Keratinocyte (primary cell): ENCODE data around the gene LCP2. TPM values are rescaled to one million over a fixed set of nuclear protein-coding genes. Genes with fewer than 3 reads are reported as not detected.

Experiments used
- DNase-seq: peaks from one replicate; pipeline ENCODE4 v3.0.0-alpha.2; 2011; ENCODE audit warnings: low read depth, missing footprints, low spot score
- FAIRE-seq: peaks from 2 replicates; lab custom pipeline; 2011; peaks lifted over from hg19 to GRCh38; lab: Jason Lieb, UNC
- H2AFZ ChIP-seq: 2 replicates; pipeline ENCODE4 v1.6.0; 2012; ENCODE audit warnings: low read length, control low read depth, inconsistent platforms; ENCODE audit not compliant: control insufficient read depth
- H3K27ac ChIP-seq: 2 replicates; pipeline ENCODE4 v1.5.1; 2011; ENCODE audit warnings: low read length; ENCODE audit not compliant: control insufficient read depth, insufficient read depth
- H3K27me3 ChIP-seq: 3 replicates; pipeline ENCODE4 v1.6.0; 2011; ENCODE audit warnings: low read length; ENCODE audit not compliant: control insufficient read depth, insufficient read depth; ENCODE audit errors: extremely low read depth
- H3K36me3 ChIP-seq, 2 experiments: 2 replicates in 1 of 2; 3 replicates in 1 of 2; pipeline ENCODE4 v1.5.1; 2011; ENCODE audit warnings: low read length in 2 of 2, mild to moderate bottlenecking in 1 of 2; ENCODE audit not compliant: control insufficient read depth in 2 of 2, insufficient read depth in 2 of 2; ENCODE audit errors: extremely low read depth in 1 of 2
- H3K4me1 ChIP-seq: 3 replicates; pipeline ENCODE4 v1.5.1; 2011; ENCODE audit warnings: low read length; ENCODE audit not compliant: control insufficient read depth, insufficient read depth; ENCODE audit errors: extremely low read depth
- H3K4me2 ChIP-seq: 3 replicates; pipeline ENCODE4 v1.6.0; 2011; ENCODE audit warnings: low read depth, low read length; ENCODE audit not compliant: control insufficient read depth, insufficient read depth; ENCODE audit errors: extremely low read depth
- H3K4me3 ChIP-seq, 3 experiments: fragments of 200-600 bp in 1 of 3; sonication (generic) in 1 of 3; 2 replicates in 2 of 3; 3 replicates in 1 of 3; pipeline ENCODE4 v1.5.1; 2011 to 2016; ENCODE audit warnings: low read length in 3 of 3, mild to moderate bottlenecking in 3 of 3, control low read depth in 2 of 3, inconsistent platforms in 1 of 3, low read depth in 1 of 3, mixed read lengths in 1 of 3, mixed run types in 1 of 3, moderate library complexity in 1 of 3; ENCODE audit not compliant: control insufficient read depth in 2 of 3, insufficient read depth in 2 of 3; ENCODE audit errors: extremely low read depth in 1 of 3
- H3K79me2 ChIP-seq: 2 replicates; pipeline ENCODE4 v1.6.0; 2012; ENCODE audit warnings: low read length; ENCODE audit not compliant: control insufficient read depth, insufficient read depth
- H3K9ac ChIP-seq: 3 replicates; pipeline ENCODE4 v1.6.0; 2011; ENCODE audit warnings: low read length; ENCODE audit not compliant: control insufficient read depth, insufficient read depth; ENCODE audit errors: extremely low read depth
- H3K9me1 ChIP-seq: 3 replicates; pipeline ENCODE4 v1.6.0; 2011; ENCODE audit warnings: low read length; ENCODE audit not compliant: control insufficient read depth, insufficient read depth; ENCODE audit errors: extremely low read depth
- H3K9me3 ChIP-seq: 2 replicates; pipeline ENCODE4 v1.5.1; 2012; ENCODE audit warnings: low read depth, low read length; ENCODE audit not compliant: control insufficient read depth
- H4K20me1 ChIP-seq: 3 replicates; pipeline ENCODE4 v1.6.0; 2011; ENCODE audit warnings: low read length; ENCODE audit not compliant: control insufficient read depth, insufficient read depth; ENCODE audit errors: extremely low read depth
- CTCF ChIP-seq, 3 experiments: IDR thresholded peaks in 1 of 3; conservative IDR thresholded peaks in 1 of 3; optimal IDR thresholded peaks in 1 of 3; 2 replicates in 2 of 3; 3 replicates in 1 of 3; pipeline versions ENCODE3 to v1.5.1; 2011; ENCODE audit warnings: low read length in 3 of 3, mild to moderate bottlenecking in 3 of 3, moderate library complexity in 2 of 3, control low read depth in 1 of 3, inconsistent platforms in 1 of 3; ENCODE audit not compliant: insufficient read depth in 2 of 3; ENCODE audit errors: extremely low read depth in 1 of 3
- EZH2 ChIP-seq: IDR thresholded peaks from one replicate; pipeline ENCODE4 v1.6.1; 2012; ENCODE audit warnings: inconsistent platforms, mild to moderate bottlenecking, low read length, moderate library complexity
- dilution Hi-C: fragments of 300-500 bp; cut with MboI; formaldehyde crosslinking; loops from one replicate; pipeline ENCODE4 v1.7.0; 2020; ENCODE audit warnings: low sequenced_read_pairs; ENCODE audit not compliant: extremely low pct_ligation_motif_present
- polyA plus RNA-seq, 5 experiments: library from polyadenylated mRNA; depleted of rRNA in 3 of 5; stranded (reverse) in 3 of 5; stranded (forward) in 1 of 5; unstranded in 1 of 5; fragments of >200 nt; gene quantifications; 1 replicate in 1 of 5; 2 replicates in 3 of 5; 3 replicates in 1 of 5; pipeline versions ENCODE4 v1.2.1 to v1.2.3, GENCODE V29; 2011 to 2012; ENCODE audit warnings: missing spikeins in 2 of 5, low read depth in 1 of 5, low replicate concordance in 1 of 5

The LCP2 gene
- polyA plus RNA-seq, 1 donor (not counting 4 experiments of a cell fraction or from before 2014, with no cell fraction given) = not detected

GRCh38 chr5:170280011-170280493, 17.5 kb downstream of the LCP2 start:
- FAIRE-seq = no peak
- H3K27ac ChIP-seq = no peak overlapping the region
- H3K4me3 ChIP-seq = no peak overlapping the region

GRCh38 chr5:170279459-170279817, 18.1 kb downstream of the LCP2 start:
- no peak for FAIRE-seq
- H2AFZ ChIP-seq = no peak overlapping the region
- H3K27ac ChIP-seq = no peak overlapping the region
- TF ChIP-seq CTCF (optimal IDR thresholded peaks at IDR 0.05 in 1 of 3, IDR thresholded peaks at IDR 0.05 in 1 of 3, conservative IDR thresholded peaks at IDR 0.05 in 1 of 3; ENCODE audit: extremely low read depth in 1 of 3, insufficient read depth in 2 of 3, low read length in 3 of 3) (no peak), EZH2 (no peak)
- no peak overlapping the region for H3K4me2 ChIP-seq
- no peaks in the 10 kb centered on the region for H3K36me3 ChIP-seq
- no peaks in the 10 kb centered on the region for H3K9me3 ChIP-seq
- DNase-seq = no peak
- dilution Hi-C loops = no loop called here
- H3K9ac ChIP-seq = no peak overlapping the region
- H3K4me1 ChIP-seq = no peaks in the 10 kb centered on the region
- no peaks in the 10 kb centered on the region for H4K20me1 ChIP-seq
- H3K4me3 ChIP-seq = no peak overlapping the region
- no peaks in the 10 kb centered on the region for H3K79me2 ChIP-seq
- no peaks in the 10 kb centered on the region for H3K27me3 ChIP-seq
- H3K9me1 ChIP-seq = no peaks in the 10 kb centered on the region

More at GRCh38 chr5:170280011-170280493, 17.5 kb downstream of the LCP2 start:
- Histone ChIP-seq H3K36me3 (no peaks in the 10 kb centered on the region), H3K4me1 (no peaks in the 10 kb centered on the region), H3K9me1 (no peaks in the 10 kb centered on the region), H2AFZ (no peak overlapping the region), H3K9ac (no peak overlapping the region), H4K20me1 (no peaks in the 10 kb centered on the region), H3K79me2 (no peaks in the 10 kb centered on the region), H3K4me2 (no peak overlapping the region), H3K27me3 (no peaks in the 10 kb centered on the region), H3K9me3 (no peaks in the 10 kb centered on the region)
- DNase-seq = no peak
- dilution Hi-C loops = no loop called here
- TF ChIP-seq CTCF (optimal IDR thresholded peaks at IDR 0.05 in 1 of 3, IDR thresholded peaks at IDR 0.05 in 1 of 3, conservative IDR thresholded peaks at IDR 0.05 in 1 of 3; ENCODE audit: extremely low read depth in 1 of 3, insufficient read depth in 2 of 3, low read length in 3 of 3) = no peak
- no peak for TF ChIP-seq EZH2
